Dermis microvascular lymphatic vessel endothelial cell (primary cell): Measurements from ENCODE around the gene CCDC88B. TPM values are rescaled to one million over a fixed set of nuclear protein-coding genes. Genes with fewer than 3 reads are reported as not detected.

Experiments used
- DNase-seq, 2 donors: peaks; one replicate each; pipeline versions ENCODE4 v3.0.0 to v3.0.0-alpha.2; 2010; ENCODE audit warnings: low read depth in 2 of 2
- total RNA-seq: library from RNA; depleted of rRNA; stranded (reverse); fragments of >200 nt; gene quantifications from 2 replicates; pipeline ENCODE4 v1.2.1, GENCODE V29; 2014

The CCDC88B gene, protein sequence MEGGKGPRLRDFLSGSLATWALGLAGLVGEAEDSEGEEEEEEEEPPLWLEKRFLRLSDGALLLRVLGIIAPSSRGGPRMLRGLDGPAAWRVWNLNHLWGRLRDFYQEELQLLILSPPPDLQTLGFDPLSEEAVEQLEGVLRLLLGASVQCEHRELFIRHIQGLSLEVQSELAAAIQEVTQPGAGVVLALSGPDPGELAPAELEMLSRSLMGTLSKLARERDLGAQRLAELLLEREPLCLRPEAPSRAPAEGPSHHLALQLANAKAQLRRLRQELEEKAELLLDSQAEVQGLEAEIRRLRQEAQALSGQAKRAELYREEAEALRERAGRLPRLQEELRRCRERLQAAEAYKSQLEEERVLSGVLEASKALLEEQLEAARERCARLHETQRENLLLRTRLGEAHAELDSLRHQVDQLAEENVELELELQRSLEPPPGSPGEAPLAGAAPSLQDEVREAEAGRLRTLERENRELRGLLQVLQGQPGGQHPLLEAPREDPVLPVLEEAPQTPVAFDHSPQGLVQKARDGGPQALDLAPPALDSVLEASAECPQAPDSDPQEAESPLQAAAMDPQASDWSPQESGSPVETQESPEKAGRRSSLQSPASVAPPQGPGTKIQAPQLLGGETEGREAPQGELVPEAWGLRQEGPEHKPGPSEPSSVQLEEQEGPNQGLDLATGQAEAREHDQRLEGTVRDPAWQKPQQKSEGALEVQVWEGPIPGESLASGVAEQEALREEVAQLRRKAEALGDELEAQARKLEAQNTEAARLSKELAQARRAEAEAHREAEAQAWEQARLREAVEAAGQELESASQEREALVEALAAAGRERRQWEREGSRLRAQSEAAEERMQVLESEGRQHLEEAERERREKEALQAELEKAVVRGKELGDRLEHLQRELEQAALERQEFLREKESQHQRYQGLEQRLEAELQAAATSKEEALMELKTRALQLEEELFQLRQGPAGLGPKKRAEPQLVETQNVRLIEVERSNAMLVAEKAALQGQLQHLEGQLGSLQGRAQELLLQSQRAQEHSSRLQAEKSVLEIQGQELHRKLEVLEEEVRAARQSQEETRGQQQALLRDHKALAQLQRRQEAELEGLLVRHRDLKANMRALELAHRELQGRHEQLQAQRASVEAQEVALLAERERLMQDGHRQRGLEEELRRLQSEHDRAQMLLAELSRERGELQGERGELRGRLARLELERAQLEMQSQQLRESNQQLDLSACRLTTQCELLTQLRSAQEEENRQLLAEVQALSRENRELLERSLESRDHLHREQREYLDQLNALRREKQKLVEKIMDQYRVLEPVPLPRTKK (N-terminal part only)
- total RNA-seq: 1.5 and 1.8 TPM in 2 replicates

DNA sequence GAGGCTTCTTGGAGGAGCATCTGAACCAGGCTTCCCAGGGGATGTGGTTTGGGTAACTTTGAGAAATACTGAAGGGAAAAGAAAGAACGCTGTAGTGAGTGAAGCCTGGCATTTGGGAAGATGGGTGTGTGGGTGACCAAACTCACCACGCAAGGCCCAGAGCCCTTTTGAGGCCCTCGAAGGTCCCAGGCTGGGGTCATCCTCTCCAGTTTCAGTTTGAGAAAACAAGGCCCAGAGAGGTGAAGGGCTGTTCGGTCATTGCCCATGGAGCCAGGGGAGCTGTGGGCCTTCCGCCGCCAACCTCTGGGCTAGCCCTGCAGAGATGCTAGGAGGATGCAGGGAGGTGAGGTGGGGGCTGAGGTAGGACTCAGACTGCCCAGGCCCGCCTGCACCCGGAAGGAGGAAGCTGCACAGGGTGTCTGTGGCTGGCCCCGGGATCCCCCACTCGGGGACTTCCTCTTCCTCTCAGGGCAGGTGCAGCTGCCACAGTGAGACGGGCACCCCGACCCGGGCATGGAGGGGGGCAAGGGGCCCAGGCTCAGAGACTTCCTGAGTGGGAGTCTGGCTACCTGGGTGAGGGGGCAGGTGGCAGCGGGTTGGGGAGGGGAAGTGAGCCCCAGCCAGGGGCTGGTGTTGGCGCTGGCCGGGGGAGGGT, at the start of gene CCDC88B:
TSS of gene CCDC88B (plus strand) at position 451 of the 655 bp plus-strand sequence. CDS start at position 514, 63 bp downstream.
- no peak for DNase-seq

DNA sequence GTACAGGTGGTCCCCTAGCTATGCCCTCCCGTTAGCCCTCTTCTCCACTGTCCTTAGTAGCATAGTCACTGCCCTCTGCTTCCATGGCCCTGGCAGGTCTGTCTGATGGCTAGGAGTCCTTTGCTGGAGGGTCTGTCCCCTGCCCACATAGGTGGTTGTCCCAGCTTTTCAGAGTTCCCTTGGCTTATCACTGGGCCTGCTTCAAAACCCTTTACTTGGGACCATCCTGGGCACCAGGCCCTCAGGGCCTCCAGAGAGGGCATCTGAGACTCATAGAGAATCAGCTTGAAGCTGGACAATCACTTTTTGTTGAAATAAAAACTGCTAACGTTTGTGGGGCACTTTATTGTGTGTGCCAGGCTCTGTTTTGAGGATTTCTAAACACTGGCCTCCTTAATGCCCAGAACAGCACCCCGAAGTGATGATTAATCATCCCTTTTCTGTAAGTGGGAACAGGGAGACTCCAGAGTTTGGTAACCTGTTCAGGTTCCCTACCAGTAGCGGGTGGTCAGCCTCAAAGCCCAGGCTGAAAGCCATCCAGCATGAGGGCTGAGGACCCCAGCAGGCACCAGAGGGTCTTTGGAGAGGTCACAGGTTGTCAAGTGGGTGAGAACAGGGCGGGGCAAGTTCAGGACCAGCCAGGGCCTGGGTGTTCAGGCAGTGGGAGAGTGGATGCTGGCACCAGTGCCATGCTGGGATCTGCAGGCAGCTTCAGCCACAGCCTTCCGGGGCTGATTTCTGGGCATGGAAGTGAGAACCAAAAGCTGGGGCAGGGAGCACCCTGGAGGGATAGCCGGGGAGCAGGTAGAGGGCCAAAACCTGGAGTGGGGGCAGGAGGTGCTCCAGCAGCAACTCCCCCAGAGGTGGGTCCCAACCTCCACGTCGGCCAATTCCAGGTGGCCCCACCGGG, 49.4 kb upstream of the CCDC88B start:
- DNase-seq: no peak

DNA sequence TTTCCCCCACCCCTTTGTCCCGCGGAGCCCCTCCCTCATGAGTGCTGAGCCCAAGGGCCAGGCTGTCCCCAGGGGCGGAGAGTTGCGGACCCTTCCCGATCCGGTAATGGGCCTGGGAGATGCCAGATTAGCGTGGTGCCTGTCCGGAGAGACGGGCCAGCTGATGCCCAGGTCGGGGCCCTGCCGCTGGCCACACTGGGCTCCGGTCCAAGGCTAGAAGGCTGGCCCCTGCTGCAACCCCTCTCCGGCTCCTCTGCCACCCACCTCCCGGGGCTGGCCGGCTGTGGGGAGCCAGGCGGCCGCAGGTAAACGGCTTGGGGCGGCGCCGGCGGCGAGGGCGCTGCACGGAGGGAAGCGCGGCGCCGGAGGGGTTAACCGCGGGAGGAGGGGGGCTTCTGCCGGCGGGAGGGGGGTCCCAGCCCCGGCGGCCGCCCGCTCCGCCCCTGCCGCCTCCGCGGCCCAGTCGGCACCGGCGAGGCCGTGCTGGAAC, 48.7 kb upstream of the CCDC88B start, which contains the start of gene KCNK4:
TSS of gene KCNK4 (plus strand) at position 41 of the 490 bp plus-strand sequence. CDS start 1,717 bp downstream, outside the sequence.
- DNase-seq: no peak

DNA sequence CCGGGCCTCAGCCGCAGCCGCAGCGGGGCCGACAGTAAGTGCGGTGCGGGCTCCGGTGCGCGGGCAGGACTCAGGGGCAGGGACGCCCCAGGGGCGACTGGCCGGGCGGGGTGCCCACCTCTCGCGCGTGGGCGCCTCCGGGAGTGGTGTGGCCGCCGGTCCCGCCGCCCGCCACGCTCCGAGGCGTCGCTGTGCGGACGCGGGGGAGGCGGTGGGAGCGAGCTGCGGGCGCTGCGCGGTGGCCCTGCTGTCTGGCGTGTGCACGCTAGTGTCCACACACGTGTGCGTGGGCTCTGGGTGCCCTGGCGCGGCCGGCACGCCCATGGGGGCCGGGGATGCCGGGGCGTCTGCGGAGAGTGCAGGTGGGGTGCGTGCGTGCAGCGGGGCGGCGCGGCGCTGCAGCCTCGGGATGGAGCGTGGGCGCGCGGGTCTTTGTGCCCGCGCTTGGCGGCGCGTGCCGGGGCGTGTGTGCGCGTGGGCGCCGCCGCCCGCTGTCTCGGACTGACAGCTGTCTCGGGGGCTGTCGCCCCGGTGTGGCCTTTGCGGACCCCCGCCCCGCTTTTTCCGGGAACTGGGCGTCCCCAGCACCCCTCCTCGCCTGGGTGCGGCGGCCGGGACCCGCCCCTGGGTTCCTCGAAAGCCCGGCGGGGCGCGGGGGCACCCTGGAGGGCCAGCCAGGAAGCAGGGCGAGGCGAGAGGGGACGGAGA, 48.1 kb upstream of the CCDC88B start:
- DNase-seq: no peak

DNA sequence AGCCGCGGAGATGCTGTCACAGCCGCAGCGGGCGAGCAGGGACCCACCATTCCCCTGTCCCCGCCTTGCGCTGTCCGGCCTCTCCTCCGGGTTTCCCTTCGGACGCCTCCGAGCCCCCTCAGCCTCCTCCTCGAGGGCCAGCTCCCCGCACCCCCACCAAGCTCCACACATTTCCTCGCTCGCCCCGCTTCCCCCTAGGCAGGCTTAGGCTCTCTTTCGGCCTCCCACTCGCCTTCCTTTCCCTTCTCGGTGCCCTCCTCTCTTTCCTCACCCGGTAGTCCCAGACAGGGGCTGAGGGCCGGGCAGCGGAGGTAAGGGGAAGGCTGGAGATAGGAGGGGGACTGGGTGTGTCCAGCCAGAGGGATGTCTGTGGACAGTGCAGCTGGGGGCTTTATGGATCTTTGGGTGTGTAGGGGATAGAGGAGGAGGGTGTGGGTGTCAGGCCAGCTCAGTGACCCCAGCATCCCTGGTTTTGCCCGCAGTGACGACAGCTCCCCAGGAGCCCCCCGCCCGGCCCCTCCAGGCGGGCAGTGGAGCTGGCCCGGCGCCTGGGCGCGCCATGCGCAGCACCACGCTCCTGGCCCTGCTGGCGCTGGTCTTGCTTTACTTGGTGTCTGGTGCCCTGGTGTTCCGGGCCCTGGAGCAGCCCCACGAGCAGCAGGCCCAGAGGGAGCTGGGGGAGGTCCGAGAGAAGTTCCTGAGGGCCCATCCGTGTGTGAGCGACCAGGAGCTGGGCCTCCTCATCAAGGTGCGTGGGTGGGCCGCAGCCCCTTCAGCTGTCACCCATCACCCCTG, 47.3 kb upstream of the CCDC88B start:
- no peak for DNase-seq

DNA sequence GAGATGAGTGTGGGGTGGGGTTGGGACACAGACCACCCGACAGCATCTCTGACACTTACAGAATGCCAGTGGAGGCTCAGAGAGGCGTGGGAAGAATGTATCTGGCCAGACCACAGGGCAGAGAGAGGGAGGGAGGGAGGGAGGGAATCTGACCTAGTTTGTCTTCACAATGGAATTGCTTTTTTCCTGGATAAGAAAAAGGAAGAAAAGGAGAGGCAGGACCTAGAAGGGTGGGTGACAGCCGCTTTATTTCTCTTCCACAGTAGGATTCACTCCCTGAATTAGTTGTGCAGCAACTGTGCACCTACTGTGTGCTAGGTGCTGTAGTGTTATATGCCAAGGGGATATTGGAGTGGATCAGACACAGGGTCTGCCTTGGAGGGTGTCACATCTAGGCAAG, 45.2 kb upstream of the CCDC88B start:
- DNase-seq: no peak

DNA sequence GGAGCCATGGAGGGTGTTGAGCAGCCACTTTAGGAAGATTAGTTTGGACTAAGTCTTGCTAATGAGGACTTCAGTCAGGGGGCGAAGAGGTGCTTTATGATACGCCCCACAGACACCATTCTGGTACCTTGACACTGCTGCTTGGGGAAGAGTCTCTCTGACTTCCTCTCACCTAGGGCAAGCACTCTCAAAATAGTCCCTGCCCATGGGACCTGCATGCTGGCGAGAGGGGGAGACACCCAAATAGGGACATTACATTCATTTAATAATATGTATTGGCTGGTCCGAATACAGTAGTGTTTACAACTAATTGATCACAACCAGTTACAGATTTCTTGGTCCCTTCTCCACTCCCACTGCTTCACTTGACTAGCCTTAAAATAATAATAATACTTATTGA, 44.2 kb upstream of the CCDC88B start:
- no peak for DNase-seq

DNA sequence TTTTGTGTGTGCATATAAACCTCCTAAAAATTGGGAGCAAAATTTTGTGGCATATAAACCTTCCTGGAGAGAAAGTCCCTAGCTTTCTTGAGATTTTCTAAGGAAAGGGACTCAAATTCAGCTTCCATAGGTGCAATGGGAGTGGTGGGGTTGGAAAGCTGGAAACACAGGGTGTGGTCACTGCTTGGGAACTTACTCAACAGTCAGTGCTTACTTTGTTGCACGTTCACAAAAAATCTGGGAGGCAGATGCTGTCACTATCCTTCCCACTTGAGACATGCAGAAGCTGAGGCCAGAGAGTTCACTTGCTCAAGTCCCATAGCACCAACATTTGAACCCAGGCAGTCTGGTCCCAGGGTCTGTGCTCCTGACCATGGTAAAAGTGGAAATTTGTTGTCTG, 43.8 kb upstream of the CCDC88B start:
- no peak for DNase-seq

DNA sequence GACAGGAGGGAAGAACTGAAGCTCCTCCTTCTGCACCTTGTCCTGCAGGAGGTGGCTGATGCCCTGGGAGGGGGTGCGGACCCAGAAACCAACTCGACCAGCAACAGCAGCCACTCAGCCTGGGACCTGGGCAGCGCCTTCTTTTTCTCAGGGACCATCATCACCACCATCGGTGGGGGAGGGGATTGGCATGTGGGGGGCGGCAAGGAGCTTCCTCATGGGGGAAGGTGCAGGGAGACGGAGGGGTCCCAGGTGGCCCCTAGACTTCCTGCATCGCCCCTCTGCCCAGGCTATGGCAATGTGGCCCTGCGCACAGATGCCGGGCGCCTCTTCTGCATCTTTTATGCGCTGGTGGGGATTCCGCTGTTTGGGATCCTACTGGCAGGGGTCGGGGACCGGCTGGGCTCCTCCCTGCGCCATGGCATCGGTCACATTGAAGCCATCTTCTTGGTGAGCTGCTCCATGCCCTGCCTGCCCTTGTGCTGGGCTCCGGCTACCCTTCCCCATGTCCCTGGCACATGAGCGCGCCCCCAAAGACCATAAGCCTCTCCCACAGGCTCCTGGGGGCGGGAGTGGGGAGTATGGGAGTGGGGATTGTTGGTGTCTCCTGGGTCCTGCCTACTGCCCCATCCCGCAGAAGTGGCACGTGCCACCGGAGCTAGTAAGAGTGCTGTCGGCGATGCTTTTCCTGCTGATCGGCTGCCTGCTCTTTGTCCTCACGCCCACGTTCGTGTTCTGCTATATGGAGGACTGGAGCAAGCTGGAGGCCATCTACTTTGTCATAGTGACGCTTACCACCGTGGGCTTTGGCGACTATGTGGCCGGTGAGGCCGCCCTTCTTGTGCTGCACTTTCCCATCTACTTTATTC, 42.9 kb upstream of the CCDC88B start:
- no peak for DNase-seq

DNA sequence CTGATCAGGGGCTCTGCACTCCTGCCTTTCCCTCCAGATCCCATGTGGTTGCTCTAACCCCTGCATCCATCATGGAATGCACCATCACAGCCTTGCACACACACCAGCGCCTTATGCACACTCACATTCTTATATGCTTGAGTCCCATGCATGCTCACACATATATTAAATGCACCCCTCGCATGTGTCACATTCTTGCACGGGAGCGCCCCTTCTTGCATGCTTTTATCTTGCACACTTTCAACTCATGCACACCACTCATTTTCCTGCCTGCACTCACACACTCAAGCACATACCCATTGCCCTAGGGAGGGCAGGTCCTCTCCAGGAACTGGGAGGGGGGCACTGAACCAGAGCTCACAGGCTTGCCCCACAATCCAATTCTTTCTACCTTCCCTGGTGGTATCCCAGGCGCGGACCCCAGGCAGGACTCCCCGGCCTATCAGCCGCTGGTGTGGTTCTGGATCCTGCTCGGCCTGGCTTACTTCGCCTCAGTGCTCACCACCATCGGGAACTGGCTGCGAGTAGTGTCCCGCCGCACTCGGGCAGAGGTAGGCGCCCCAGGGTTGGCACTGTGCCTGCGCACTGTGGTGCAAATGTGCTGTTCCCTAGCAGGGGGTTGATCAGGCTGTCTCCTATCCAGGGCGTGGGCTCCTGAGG, 42.2 kb upstream of the CCDC88B start:
- no peak for DNase-seq

DNA sequence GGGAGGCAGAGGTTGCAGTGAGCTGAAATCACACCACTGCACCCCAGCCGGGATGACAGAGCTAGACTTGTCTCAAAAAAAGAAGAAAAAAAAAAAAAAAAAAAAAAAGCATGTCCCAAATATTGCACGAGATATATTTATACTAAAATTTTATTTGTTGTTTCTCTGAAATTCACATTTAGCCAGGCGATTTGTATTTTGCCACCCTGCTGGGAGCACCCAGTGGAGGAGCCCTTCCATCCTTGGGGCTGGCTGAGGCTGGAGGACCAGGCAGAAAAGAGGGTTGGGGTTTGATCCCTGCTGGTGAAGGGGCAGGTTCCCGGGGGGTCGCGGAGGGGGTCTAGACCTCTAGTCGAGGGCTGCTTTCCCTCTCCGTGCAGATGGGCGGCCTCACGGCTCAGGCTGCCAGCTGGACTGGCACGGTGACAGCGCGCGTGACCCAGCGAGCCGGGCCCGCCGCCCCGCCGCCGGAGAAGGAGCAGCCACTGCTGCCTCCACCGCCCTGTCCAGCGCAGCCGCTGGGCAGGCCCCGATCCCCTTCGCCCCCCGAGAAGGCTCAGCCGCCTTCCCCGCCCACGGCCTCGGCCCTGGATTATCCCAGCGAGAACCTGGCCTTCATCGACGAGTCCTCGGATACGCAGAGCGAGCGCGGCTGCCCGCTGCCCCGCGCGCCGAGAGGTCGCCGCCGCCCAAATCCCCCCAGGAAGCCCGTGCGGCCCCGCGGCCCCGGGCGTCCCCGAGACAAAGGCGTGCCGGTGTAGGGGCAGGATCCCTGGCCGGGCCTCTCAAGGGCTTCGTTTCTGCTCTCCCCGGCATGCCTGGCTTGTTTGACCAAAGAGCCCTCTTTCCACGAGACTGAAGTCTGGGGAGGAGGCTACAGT, 40.8 kb upstream of the CCDC88B start:
- DNase-seq: peak in 1 of 2 donors; percentile 28

DNA sequence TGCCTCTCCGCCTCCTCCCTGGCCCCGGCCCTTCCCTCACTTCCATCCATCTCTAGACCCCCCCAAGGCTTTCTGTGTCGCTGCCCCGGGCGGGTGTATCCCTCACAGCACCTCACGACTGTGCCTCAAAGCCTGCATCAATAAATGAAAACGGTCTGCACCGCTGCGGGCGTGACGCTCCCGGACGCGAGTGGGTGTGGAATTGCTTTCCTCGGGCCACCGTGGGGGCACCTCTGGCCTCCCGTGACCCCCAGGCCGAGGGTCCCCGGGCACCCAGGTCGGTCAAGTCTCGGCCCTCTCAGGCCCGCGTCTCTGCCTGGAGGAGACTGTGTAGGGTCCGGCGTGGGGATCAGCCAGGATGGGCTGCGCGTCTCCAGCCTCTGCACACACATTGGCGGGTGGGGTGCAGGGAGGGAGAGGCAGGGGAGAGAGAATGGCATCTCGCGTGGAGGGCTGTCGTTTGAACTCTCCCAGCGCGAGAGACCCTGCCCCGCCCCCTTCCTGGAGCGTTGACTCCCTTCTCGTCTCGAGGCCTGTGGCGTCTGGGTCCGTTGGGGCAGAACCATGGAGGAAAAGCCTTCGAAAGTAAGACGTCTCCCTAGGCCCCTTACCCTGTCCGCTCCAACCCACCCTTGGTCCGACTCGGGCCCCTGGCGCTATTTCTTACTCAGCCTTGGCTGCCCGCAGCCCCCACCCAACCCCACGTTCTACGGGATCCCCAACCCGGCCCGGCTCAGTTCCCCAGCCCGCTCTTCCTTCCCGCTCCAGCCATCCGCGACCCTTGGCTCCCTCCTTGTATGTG, 40.0 kb upstream of the CCDC88B start, which contains the start of gene CATSPERZ:
TSS of gene CATSPERZ (plus strand) at position 512 of the 802 bp plus-strand sequence. CDS start at position 565, 53 bp downstream.
- no peak for DNase-seq

DNA sequence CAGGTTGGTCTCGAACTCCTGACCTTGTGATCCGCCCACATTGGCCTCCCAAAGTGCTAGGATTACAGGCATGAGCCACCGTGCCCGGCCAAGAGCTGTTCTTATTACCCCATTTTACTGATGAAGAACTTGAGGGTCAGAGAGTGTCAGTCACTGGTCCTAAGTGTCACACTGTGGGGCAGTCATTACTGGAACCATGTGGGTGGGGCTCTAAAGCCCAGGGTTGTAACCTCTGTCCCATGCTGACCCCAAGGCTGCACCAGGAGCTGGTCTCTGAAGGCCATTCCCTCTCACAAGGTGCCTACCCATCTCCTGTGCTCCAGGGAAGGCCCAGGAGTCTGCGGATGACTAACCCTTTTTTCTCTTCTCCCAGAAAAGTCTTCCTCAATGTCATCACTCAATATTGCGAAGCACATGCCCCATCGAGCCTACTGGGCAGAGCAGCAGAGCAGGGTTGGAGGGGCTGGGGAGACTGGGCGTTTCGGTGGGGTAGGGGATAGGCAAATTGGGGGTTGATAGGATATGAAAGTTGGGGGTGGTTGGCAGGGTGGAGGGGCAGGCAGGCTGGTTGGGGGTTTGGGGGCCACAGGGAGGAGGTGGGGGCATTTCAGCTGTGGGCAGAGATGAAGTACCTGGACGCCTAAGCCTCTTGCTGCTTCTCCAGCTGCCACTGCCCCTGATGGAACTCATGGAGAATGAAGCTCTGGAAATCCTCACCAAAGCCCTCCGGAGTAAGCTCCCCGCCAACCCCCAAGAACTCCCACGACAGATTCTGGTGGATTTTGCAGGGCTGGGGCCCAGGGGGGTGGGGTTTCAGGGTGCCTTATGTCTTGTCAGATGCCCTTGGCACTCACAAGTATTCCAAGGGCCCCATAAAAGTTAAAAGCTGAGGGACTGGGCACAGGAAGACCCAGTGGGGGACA, 36.6 kb upstream of the CCDC88B start:
- DNase-seq: no peak

DNA sequence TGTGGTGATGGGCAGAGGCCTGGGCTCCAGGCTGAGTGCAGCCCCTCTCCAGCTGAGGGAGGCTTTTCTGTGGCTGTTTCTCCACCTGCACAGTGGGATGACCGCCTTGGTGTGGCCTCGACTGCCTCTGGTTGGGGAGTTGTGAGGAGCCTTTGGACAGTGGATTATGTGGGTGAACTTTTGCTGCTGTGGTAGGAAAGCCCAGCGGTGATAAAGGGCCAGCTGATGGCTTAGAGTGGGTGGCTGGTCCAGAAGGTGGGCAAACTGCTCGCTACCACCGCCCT, 36.0 kb upstream of the CCDC88B start:
- no peak for DNase-seq
